ENCODE measurements around the gene LLGL2.

Gene LLGL2

DNA sequence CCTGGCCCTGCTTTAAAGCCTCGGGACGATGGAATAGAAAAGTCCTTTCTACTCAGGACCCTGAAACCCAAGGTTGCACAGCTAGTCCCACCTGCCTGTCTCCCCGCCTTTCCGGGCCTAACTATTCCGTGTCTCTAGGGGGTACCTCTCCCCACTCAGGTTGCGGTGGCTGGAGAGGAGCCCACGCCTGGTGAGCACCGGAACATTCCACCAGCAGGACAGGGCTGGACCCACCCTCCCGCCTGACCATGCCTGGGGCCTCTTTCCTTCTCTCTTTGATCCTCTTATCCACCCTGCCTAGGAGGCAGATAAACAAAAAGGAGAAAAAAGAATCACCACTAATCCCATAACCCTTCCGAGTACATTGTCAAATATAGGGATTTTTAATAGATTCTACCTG is 10.9 kb downstream of the LLGL2 start:
- TF ChIP-seq CTCF (IDR thresholded peaks at IDR 0.05; ENCODE audit: extremely low read depth, insufficient read depth, missing control alignments), result no peak
- in situ Hi-C loops (cut with MboI; ENCODE audit: low pct_unique_long_range_greater_than_20kb, low sequenced_read_pairs, unreplicated experiment), result no loop called here
- no peak for DNase-seq (ENCODE audit: low spot score)

GRCh38 chr17:75539967-75540729 is 14.7 kb downstream of the LLGL2 start:
- no peak for TF ChIP-seq CTCF (IDR thresholded peaks at IDR 0.05; ENCODE audit: extremely low read depth, insufficient read depth, missing control alignments)
- no peak for DNase-seq (ENCODE audit: low spot score)
- in situ Hi-C loops (cut with MboI; ENCODE audit: low pct_unique_long_range_greater_than_20kb, low sequenced_read_pairs, unreplicated experiment), result no loop called here

DNA sequence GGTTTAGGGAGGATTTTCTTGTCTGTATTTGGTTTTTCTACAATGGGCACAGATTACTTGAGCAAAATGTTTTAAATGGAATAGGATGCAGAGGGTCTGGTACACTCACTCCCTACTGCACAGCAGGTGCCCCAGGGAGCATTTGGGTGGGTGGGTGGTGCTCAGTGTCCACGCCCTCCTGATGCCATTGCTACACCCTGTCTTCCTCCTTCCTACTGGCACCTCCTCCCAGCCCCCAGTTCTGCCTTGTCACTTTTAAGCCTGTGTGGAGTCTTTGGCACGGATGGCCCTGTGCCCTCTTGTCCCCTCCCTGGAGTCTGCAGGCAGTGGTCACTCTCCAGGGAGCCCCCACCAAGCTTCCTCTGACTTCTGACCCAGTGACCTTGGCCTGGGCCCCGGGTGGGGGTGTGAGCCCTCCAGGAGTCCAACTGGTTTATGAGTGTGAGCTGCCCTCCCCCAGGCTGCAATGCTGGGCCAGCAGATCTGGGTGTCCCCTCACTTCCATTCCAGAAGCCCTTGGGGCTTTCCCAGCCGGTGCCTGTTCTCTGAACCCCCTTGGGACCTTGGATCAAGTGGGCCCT is 15.5 kb downstream of the LLGL2 start:
- DNase-seq (ENCODE audit: low spot score), result no peak
- in situ Hi-C loops (cut with MboI; ENCODE audit: low pct_unique_long_range_greater_than_20kb, low sequenced_read_pairs, unreplicated experiment), result no loop called here
- no peak for TF ChIP-seq CTCF (IDR thresholded peaks at IDR 0.05; ENCODE audit: extremely low read depth, insufficient read depth, missing control alignments)

- TF ChIP-seq CTCF (IDR thresholded peaks at IDR 0.05; ENCODE audit: extremely low read depth, insufficient read depth, missing control alignments), result no peak
- in situ Hi-C loops (cut with MboI; ENCODE audit: low pct_unique_long_range_greater_than_20kb, low sequenced_read_pairs, unreplicated experiment), result no loop called here
- DNase-seq (ENCODE audit: low spot score), result no peak
Measured at GRCh38 chr17:75542229-75542628, 16.7 kb downstream of the LLGL2 start.

GRCh38 chr17:75542728-75543336 is 17.3 kb downstream of the LLGL2 start:
- no peak for DNase-seq (ENCODE audit: low spot score)
- in situ Hi-C loops (cut with MboI; ENCODE audit: low pct_unique_long_range_greater_than_20kb, low sequenced_read_pairs, unreplicated experiment), result no loop called here
- no peak for TF ChIP-seq CTCF (IDR thresholded peaks at IDR 0.05; ENCODE audit: extremely low read depth, insufficient read depth, missing control alignments)

GRCh38 chr17:75544250-75544649 is 18.8 kb downstream of the LLGL2 start:
- DNase-seq (ENCODE audit: low spot score), result no peak
- TF ChIP-seq CTCF (IDR thresholded peaks at IDR 0.05; ENCODE audit: extremely low read depth, insufficient read depth, missing control alignments), result no peak
- in situ Hi-C loops (cut with MboI; ENCODE audit: low pct_unique_long_range_greater_than_20kb, low sequenced_read_pairs, unreplicated experiment), result no loop called here
